Limb (tissue), 2 donors: ENCODE measurements around the gene LCN2.

ENCODE experiments used
- DNase-seq, 2 donors: peaks; one replicate each; pipeline ENCODE4 v3.0.0-alpha.2; 2016; ENCODE audit errors: extremely low spot score in 2 of 2

Gene LCN2

GRCh38 chr9:128149951-128150593 is 819 bp downstream of the LCN2 start:
- no peak for DNase-seq

- no peak for DNase-seq
Observed at GRCh38 chr9:128150594-128151308, 1.5 kb downstream of the LCN2 start.

- DNase-seq, result no peak
Observed at GRCh38 chr9:128151309-128152132, 2.3 kb downstream of the LCN2 start.

DNA sequence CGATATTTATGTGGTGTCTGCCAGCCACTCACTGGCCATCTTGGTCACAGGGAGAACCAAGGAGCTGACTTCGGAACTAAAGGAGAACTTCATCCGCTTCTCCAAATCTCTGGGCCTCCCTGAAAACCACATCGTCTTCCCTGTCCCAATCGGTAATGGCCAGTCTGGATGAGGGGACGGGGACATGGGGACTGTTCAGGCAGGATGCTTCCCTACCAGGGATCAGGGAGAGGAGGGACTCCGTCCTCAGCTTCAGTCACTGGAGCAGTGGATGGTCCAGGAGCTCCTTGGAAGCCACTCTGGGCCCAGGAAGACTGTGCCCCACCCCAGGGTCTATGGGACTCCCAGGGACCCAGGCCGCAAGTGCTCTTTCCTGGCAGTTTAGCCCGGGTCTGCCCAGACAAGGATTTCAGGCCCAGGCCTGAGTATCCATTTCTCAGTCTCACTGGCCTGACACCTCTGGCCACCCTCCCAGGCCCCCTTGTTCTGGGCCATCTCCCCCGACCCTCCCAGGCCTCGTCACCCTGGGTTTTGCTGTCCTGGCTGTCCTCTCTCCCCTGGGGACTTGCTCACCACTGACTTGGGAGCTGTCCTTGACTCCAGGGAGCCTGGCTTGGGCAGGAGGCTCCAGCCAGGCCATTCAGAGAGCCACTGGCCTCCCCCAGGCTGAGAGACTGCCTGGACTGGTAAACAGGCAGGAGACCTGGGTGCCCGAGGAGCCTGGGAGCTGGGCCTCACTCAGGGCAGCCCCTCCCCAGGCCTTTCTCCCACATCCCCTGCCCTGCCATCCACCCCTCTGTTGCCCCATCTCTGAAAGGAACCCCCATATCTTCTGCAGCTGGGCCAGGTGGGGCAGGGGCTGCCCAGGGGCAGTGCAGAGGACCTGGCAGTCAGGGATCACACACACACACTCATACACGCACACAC is 3.1 kb downstream of the LCN2 start:
- no peak for DNase-seq

DNA sequence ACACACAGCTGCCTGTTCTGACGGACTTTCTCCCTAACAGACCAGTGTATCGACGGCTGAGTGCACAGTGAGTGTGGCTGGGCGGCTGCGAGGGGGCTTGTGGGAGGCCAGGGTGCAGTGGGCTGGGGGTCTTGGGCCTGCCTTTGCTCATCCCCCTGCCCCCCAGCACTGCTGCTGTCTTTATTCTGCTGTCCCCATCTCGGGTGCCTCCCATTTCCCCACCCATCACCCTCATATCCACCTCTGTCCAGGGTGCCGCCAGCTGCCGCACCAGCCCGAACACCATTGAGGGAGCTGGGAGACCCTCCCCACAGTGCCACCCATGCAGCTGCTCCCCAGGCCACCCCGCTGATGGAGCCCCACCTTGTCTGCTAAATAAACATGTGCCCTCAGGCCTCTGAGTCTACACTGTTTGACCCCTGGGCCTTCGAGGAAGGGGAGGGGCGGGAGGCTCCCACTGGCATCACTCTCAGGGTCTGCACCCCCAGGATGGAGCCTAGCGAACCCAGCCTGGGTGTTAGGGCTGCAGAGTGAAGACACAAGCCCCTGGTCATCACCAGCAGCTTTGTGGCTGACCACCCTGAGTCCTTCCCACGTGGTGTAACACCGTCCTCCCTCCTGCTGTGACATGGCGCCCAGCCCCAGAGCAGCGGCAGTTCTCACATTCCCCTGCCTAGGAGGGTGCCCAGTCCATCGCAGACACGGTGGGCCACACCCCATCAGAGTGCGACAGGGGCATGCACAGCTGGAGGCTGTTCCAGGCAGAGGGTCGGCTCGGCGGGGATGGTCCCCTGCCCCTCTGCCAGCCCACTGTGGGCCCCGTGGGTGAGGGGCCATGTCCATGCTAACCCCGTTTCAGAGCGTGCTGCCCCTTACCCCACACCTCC is 4.0 kb downstream of the LCN2 start:
- DNase-seq, result no peak

DNA sequence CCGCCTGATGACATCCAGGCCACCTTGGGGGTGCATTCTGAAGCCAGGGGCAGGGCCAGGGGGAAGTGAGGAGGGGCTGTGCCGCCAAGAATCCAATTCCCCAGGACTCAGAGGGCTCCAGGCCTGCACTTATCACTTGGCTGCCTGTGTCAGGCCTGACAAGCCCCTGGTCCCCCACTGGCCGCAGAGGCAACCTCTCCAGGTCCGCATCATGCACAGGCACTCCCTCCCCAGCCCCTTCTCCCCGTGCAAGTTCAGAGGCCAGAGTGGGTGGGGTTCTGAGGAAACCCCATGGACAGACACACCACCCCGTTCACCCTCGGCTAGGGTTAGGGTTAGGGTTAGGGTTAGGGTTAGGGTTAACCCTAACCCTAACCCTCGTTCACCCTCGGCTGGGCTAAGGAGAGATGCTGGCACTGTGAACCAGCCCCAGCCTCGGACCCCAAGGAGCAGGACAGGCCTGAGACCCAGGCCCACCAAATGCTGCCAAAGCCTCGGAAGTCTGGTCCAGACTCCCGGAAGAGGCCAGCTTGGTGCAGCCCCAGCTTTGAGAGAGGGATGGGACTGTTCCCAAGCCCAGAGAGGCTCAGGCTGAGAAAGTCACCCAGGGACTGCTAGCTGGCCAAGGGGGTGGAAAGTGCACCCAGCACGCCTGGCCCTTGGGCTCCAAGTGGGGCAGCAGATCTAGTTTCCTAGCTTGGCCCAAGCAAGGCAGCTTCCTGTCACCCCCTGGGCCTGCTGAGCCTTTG is 4.9 kb downstream of the LCN2 start:
- DNase-seq, result no peak

GRCh38 chr9:128155736-128156500 is 6.7 kb downstream of the LCN2 start:
- no peak for DNase-seq

DNA sequence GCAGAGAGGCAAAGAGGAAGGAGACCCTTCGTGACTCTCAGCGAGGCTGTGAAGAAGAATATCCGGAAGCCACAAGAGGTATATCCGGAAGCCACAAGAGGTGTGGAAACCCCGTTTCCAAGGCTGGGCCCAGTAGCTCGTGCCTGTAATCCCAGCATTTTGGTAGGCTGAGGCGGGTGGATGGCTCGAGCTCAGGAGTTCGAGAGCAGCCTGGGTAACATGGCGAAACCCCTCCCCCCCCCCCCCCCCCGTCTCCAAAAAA is 10.2 kb downstream of the LCN2 start:
- DNase-seq, result no peak

DNA sequence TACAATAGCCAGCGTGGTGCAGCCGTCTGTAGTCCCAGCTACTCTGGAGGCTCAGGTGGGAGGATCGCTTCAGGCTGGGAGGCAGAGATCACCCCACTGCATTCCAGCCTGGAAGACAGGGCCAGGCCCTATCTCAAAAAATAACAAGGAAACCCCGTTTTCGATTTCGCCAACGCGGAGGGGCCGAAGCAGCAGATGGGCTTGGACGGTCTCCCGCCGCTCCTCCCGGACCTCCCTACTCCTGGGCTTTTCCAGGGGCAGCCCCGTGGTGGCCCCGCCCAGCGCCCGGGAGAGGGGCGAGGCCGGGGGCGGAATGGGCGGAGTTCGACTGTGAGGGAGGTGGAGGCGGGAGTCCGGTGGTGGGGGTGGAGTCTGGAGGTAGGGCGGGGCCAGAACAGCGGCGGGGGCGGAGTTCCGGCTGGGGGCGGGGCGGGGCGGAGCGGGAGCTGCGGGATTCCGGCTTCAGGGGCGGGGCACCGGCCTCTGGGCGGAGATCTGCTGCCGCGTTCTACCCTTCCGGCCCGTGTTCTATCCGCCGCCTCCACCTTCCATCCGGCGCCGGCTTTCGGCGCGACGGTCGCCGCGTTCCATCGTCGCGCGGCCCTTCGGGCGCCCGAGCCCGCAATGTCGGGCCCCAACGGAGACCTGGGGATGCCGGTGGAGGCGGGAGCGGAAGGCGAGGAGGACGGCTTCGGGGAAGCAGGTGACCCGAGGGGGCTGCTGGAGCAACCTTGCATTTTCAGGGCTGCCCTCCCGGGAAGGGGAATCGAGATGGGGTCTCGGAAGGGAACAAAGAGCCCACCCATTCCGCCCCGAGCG is 10.7 kb downstream of the LCN2 start, which contains the start of gene BBLN:
Gene BBLN (plus strand): TSS at position 482 of the 819 bp plus-strand sequence. CDS start 143 bp downstream, at position 625.
- DNase-seq, result peak; percentile 96 to 99

GRCh38 chr9:128160603-128160987 is 11.3 kb downstream of the LCN2 start:
- DNase-seq, result no peak

- no peak for DNase-seq
Observed at GRCh38 chr9:128161215-128161902, 12.1 kb downstream of the LCN2 start.

- no peak for DNase-seq
Observed at GRCh38 chr9:128162215-128163026, 13.2 kb downstream of the LCN2 start.

DNA sequence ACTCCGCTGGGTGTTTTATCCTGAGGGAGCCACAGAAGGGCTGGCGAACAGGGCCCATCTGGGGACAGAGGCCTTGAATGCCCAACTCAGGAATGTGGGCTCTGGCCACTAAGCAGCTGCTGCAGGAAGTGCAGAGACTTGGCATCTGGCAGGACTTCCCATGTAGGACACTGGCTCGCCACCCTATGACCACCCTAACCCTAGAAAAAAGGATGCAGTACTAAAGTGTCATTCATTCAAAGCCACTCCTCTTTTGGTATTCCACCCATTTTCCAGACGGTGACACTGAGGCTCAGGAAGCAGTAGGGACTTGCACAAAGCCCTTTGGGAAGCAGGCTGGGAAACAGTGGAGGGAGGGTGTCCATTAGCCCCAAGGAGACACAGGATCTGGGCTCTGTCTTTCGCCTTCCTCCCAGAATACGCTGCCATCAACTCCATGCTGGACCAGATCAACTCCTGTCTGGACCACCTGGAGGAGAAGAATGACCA is 13.8 kb downstream of the LCN2 start:
- DNase-seq, result no peak

- DNase-seq, result no peak
Observed at GRCh38 chr9:128163523-128164306, 14.5 kb downstream of the LCN2 start.

DNA sequence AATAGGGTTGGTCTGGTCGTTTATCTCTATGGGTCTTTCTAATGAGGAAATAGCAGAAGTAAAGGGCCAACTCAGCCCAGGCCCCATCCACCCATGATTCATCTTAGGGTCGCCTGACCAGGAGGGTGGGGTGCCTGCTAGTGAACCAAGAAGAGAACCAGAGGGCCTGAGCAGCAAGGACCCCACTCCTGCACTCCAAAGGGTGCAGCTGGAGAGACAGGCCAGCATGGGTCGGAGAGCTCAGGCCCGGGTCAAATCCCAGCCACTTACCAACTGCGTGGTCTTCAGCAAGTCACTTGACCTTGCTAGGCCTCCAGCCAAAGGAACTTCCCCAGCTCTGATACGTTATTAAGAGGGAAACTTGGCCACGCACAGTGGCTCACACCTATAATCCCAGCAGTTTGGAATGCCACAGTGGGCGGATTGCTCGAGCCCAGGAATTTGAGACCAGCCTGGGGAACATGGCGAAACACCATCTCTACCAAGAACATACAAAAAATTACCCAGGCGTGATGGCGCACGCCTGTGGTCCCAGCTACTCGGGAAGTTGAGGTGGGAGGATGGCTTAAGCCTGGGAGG is 15.1 kb downstream of the LCN2 start:
- no peak for DNase-seq
